Tibial nerve (tissue), 4 donors: ENCODE data around the gene FNDC3A. TPM values are rescaled to one million over a fixed set of nuclear protein-coding genes. Genes with fewer than 3 reads are reported as not detected.

ENCODE experiments used
- DNase-seq, 2 donors: peaks; one replicate each; pipeline ENCODE4 v3.0.0-alpha.2; 2019; ENCODE audit warnings: low spot score in 2 of 2
- H3K27ac ChIP-seq, 4 donors: fragments of 200-600 bp; sonication (generic) in 3 of 4; one replicate each; pipeline ENCODE4 v1.5.1; 2017 to 2019; ENCODE audit warnings: mild to moderate bottlenecking in 1 of 4
- H3K27me3 ChIP-seq, 2 donors: fragments of 200-600 bp; sonication (generic) in 1 of 2; one replicate each; pipeline versions ENCODE4 v1.5.1 to v1.6.0; 2017 to 2019
- H3K36me3 ChIP-seq, 3 donors: fragments of 200-600 bp; sonication (generic); one replicate each; pipeline ENCODE4 v1.5.1; 2018 to 2019
- H3K4me1 ChIP-seq, 4 donors: fragments of 200-600 bp; sonication (generic) in 3 of 4; one replicate each; pipeline ENCODE4 v1.5.1; 2017 to 2019
- H3K4me3 ChIP-seq, 4 donors: fragments of 200-600 bp; sonication (generic) in 3 of 4; one replicate each; pipeline ENCODE4 v1.5.1; 2017 to 2019; ENCODE audit warnings: mild to moderate bottlenecking in 1 of 4, moderate library complexity in 1 of 4
- H3K9me3 ChIP-seq, 4 donors: fragments of 200-600 bp; sonication (generic) in 3 of 4; one replicate each; pipeline ENCODE4 v1.5.1; 2017 to 2019
- CTCF ChIP-seq, 5 experiments: fragments of 200-600 bp in 3 of 5; fragments of 450-650 bp in 2 of 5; sonication (generic) in 3 of 5; IDR thresholded peaks; one replicate each; pipeline ENCODE4 v1.5.1; 2016 to 2019; ENCODE audit warnings: antibody characterized with exemption in 5 of 5, mild to moderate bottlenecking in 3 of 5, moderate library complexity in 2 of 5
- EP300 ChIP-seq, 2 donors: sonication (generic); formaldehyde crosslinking; IDR thresholded peaks; one replicate each; pipeline ENCODE4 v1.6.1; 2017; ENCODE audit warnings: antibody characterized with exemption in 2 of 2, mild to moderate bottlenecking in 1 of 2
- POLR2A ChIP-seq, 2 donors: fragments of 450-650 bp; IDR thresholded peaks; one replicate each; pipeline ENCODE4 v1.6.1; 2017; ENCODE audit warnings: antibody characterized with exemption in 2 of 2, mild to moderate bottlenecking in 2 of 2, moderate library complexity in 2 of 2
- WGBS, 2 donors: methylation state at CpG; one replicate each; pipeline ENCODE4 v1.1.5; 2018; 5-methylcytosine and 5-hydroxymethylcytosine counted together
- total RNA-seq, 4 donors: library from RNA; depleted of rRNA; stranded (reverse); fragments of >200 nt; gene quantifications; one replicate each; pipeline ENCODE4 v1.1.0, GENCODE V29; 2016

Gene FNDC3A
- total RNA-seq, 4 donors from 2014 or later: 38.2 to 57.7 (median 47.0) TPM

GRCh38 chr13:49171359-49171758, 195.6 kb downstream of the FNDC3A start:
- no peaks in the 10 kb centered on the region for H3K4me1 ChIP-seq
- no peak overlapping the region for H3K27ac ChIP-seq
- no peak for TF ChIP-seq EP300 (IDR thresholded peaks at IDR 0.05)
- TF ChIP-seq POLR2A (IDR thresholded peaks at IDR 0.05): no peak
- TF ChIP-seq CTCF (IDR thresholded peaks at IDR 0.05): no peak
- DNase-seq: no peak
- H3K36me3 ChIP-seq: peaks cover 0 to 63% (median 3%) of the 10 kb centered on the region in 3 donors
- H3K9me3 ChIP-seq: no peaks in the 10 kb centered on the region
- H3K4me3 ChIP-seq: no peak overlapping the region
- no peaks in the 10 kb centered on the region for H3K27me3 ChIP-seq

GRCh38 chr13:49183672-49184325, 208.1 kb downstream of the FNDC3A start:
- TF ChIP-seq POLR2A (IDR thresholded peaks at IDR 0.05): no peak
- no peak for TF ChIP-seq CTCF (IDR thresholded peaks at IDR 0.05)
- no peak for TF ChIP-seq EP300 (IDR thresholded peaks at IDR 0.05)
- Histone ChIP-seq H3K27ac (no peak overlapping the region), H3K4me3 (no peak overlapping the region), H3K27me3 (no peaks in the 10 kb centered on the region), H3K36me3 (peaks cover 0 to 74% (median 0%) of the 10 kb centered on the region in 3 donors), H3K9me3 (no peaks in the 10 kb centered on the region), H3K4me1 (no peaks in the 10 kb centered on the region)
- 33 to 37% methylated on average over 1 of the region's 1 CpG for WGBS, 2 donors
- DNase-seq: no peak

GRCh38 chr13:49184621-49185020, 208.9 kb downstream of the FNDC3A start:
- H3K36me3 ChIP-seq: peaks cover 0 to 74% (median 0%) of the 10 kb centered on the region in 3 donors

GRCh38 chr13:49185264-49185663, 209.6 kb downstream of the FNDC3A start:
- no peak overlapping the region for H3K27ac ChIP-seq
- no peak for DNase-seq
- H3K36me3 ChIP-seq: peaks cover 0 to 78% (median 0%) of the 10 kb centered on the region in 3 donors
- H3K27me3 ChIP-seq: no peaks in the 10 kb centered on the region
- TF ChIP-seq CTCF (IDR thresholded peaks at IDR 0.05): no peak
- no peak for TF ChIP-seq POLR2A (IDR thresholded peaks at IDR 0.05)
- no peak for TF ChIP-seq EP300 (IDR thresholded peaks at IDR 0.05)
- H3K9me3 ChIP-seq: no peaks in the 10 kb centered on the region
- no peaks in the 10 kb centered on the region for H3K4me1 ChIP-seq
- 61 to 81% methylated on average over 1 of the region's 1 CpG for WGBS, 2 donors
- H3K4me3 ChIP-seq: no peak overlapping the region

More at GRCh38 chr13:49184621-49185020, 208.9 kb downstream of the FNDC3A start:
- Histone ChIP-seq H3K4me1 (no peaks in the 10 kb centered on the region), H3K27me3 (no peaks in the 10 kb centered on the region), H3K9me3 (no peaks in the 10 kb centered on the region), H3K27ac (no peak overlapping the region), H3K4me3 (no peak overlapping the region)
- 69% methylated on average over 4 of the region's 4 CpGs for WGBS, 2 donors
- DNase-seq: no peak
- TF ChIP-seq POLR2A (IDR thresholded peaks at IDR 0.05): no peak
- no peak for TF ChIP-seq EP300 (IDR thresholded peaks at IDR 0.05)
- TF ChIP-seq CTCF (IDR thresholded peaks at IDR 0.05): no peak

- TF ChIP-seq EP300 (IDR thresholded peaks at IDR 0.05) (no peak), CTCF (IDR thresholded peaks at IDR 0.05) (no peak), POLR2A (IDR thresholded peaks at IDR 0.05) (no peak)
- Histone ChIP-seq H3K27me3 (no peaks in the 10 kb centered on the region), H3K9me3 (no peaks in the 10 kb centered on the region), H3K4me3 (no peak overlapping the region), H3K4me1 (no peaks in the 10 kb centered on the region), H3K27ac (no peak overlapping the region), H3K36me3 (peaks cover 0 to 86% (median 0%) of the 10 kb centered on the region in 3 donors)
- WGBS, 2 donors: 88 to 92% methylated on average over 2 of the region's 2 CpGs
- no peak for DNase-seq
Observed at GRCh38 chr13:49190901-49191300, 215.2 kb downstream of the FNDC3A start.
